ENCODE data around the gene GCLC. TPM values are rescaled to one million over a fixed set of nuclear protein-coding genes. Genes with fewer than 3 reads are reported as not detected.

Gene GCLC
- total and polyA plus RNA-seq, 8 donors, result 20.8 to 41.5 (median 33.8) TPM

DNA sequence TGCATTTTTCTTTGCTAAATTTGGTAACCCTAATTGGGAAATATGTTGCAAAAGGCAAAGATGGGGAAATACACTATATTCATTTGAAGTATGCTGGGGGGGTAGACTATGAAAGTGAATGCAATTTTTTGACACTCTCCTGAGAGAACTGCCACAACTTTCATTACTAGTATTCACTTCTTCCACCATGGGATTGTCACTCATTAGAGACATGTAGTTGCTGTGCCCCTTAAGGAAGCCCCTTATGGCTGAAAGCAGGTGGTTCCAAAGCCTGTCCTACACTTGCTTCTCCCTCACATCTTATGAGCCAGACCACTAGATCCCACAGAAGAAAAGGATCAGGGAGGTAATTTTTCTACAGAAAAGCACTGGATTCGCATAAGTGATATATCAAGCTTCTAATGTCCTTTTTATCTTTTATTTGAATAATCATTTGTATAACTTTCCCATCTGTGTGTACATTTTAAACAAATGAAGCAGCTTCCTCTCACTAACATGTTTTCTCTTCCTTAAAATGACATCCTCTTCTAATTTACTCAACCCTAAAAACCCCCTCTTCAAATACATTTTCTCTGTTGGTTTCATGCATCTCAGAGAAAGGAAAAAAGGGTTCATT is 83.8 kb downstream of the GCLC start:
- Histone ChIP-seq H3K27ac (peak overlapping the region in 1 of 2 donors; percentile 82), H3K4me1 (peaks cover 0 to 48% of the 10 kb centered on the region in 2 donors), H3K4me3 (no peak overlapping the region), H3K36me3 (no peaks in the 10 kb centered on the region), H3K9me3 (peaks cover 0 to 1% of the 10 kb centered on the region in 2 donors), H3K27me3 (no peaks in the 10 kb centered on the region)
- no peak for DNase-seq
- no peak for TF ChIP-seq CTCF (IDR thresholded peaks at IDR 0.05)
- intact Hi-C loops (cut with DNase I), result no loop called here
- ATAC-seq, result no peak

- no peak overlapping the region for H3K27ac ChIP-seq
- H3K4me1 ChIP-seq, result peaks cover 0 to 27% of the 10 kb centered on the region in 2 donors
- H3K36me3 ChIP-seq, result no peaks in the 10 kb centered on the region
- no peak overlapping the region for H3K4me3 ChIP-seq
- TF ChIP-seq CTCF (IDR thresholded peaks at IDR 0.05), result no peak
- H3K27me3 ChIP-seq, result no peaks in the 10 kb centered on the region
- DNase-seq, result no peak
- intact Hi-C loops (cut with DNase I), result no loop called here
- ATAC-seq, result no peak
- H3K9me3 ChIP-seq, result peaks cover 0 to 2% of the 10 kb centered on the region in 2 donors
Observed at GRCh38 chr6:53458105-53458866, 86.6 kb downstream of the GCLC start.

GRCh38 chr6:53456809-53457208 is 88.1 kb downstream of the GCLC start:
- DNase-seq (no peak), ATAC-seq (peak; percentile 64)
- Histone ChIP-seq H3K4me3 (no peak overlapping the region), H3K27me3 (no peaks in the 10 kb centered on the region), H3K4me1 (peaks cover 0 to 17% of the 10 kb centered on the region in 2 donors), H3K27ac (no peak overlapping the region), H3K9me3 (peaks cover 0 to 2% of the 10 kb centered on the region in 2 donors), H3K36me3 (no peaks in the 10 kb centered on the region)
- TF ChIP-seq CTCF (IDR thresholded peaks at IDR 0.05), result no peak
- intact Hi-C loops (cut with DNase I), result no loop called here

DNA sequence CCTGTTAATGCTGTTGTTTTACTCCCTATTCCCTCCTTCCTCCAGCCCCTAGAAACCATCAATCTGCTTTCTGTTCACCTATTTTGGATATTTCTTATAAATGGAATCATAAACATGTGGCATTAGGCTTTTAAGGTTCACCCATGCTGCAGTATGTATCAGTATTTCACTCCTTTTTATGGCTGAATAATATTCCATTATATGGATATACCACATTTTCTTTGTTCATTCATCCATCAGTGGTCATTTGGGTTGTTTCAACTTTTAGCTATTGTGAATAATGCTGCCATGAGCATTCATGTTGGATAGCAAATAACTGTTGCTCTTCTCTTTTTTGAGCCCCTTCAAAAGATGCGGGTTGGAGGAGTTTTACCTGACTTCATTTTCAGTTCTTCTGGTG is 89.2 kb downstream of the GCLC start:
- peaks cover 0 to 6% of the 10 kb centered on the region in 2 donors for H3K4me1 ChIP-seq
- no peaks in the 10 kb centered on the region for H3K27me3 ChIP-seq
- H3K27ac ChIP-seq, result no peak overlapping the region
- peaks cover 0 to 2% of the 10 kb centered on the region in 2 donors for H3K9me3 ChIP-seq
- no peak for ATAC-seq
- no peak for DNase-seq
- intact Hi-C loops (cut with DNase I), result no loop called here
- no peaks in the 10 kb centered on the region for H3K36me3 ChIP-seq
- no peak overlapping the region for H3K4me3 ChIP-seq
- TF ChIP-seq CTCF (IDR thresholded peaks at IDR 0.05), result no peak

DNA sequence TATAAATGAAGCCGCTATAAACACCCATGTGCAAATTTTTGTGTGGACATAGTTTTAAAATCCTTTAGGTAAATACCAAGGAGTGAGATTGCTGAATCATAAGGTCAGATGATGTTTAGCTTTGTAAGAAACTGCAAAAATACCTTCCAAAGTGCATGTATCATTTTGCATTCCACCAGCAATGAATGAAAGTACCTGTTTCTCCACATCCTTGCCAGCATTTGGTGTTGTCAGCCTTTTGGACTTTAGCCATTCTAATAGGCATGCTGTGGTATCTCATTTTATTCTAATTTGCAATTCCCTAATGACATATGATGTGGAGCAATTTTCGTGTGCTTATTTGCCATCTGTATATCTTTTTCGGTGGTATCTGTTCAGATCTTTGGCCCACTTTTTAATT is 93.7 kb downstream of the GCLC start:
- no peak for TF ChIP-seq CTCF (IDR thresholded peaks at IDR 0.05)
- intact Hi-C loops (cut with DNase I), result no loop called here
- no peak for ATAC-seq

More for the DNA sequence above, 93.7 kb downstream of the GCLC start:
- DNase-seq, result no peak
- no peaks in the 10 kb centered on the region for H3K27me3 ChIP-seq
- H3K4me3 ChIP-seq, result no peak overlapping the region
- H3K4me1 ChIP-seq, result no peaks in the 10 kb centered on the region
- H3K9me3 ChIP-seq, result peaks cover 0 to 5% of the 10 kb centered on the region in 2 donors
- no peaks in the 10 kb centered on the region for H3K36me3 ChIP-seq
- no peak overlapping the region for H3K27ac ChIP-seq
